Right hindlimb (tissue), 1 donor: Measurements from ENCODE around the gene KRTAP13-2.
A peak's percentile ranks its signal among the peaks of the same experiment; 100 is the strongest.

Source experiments
- DNase-seq: peaks from one replicate; pipeline ENCODE4 v3.0.0-alpha.2; 2018

KRTAP13-2 gene, protein sequence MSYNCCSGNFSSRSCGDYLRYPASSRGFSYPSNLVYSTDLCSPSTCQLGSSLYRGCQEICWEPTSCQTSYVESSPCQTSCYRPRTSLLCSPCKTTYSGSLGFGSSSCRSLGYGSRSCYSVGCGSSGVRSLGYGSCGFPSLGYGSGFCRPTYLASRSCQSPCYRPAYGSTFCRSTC

GRCh38 chr21:30372139-30372770, at the start of gene KRTAP13-2:
Gene KRTAP13-2 (minus strand): TSS chr21:30372271. CDS start chr21:30372213, 58 bp downstream.
- DNase-seq: no peak

- DNase-seq: no peak
Observed at GRCh38 chr21:30415993-30416392, 43.9 kb upstream of the KRTAP13-2 start.

- DNase-seq: peak; percentile 23
Observed at GRCh38 chr21:30408782-30409494, 36.9 kb upstream of the KRTAP13-2 start.

GRCh38 chr21:30395731-30396130, 23.7 kb upstream of the KRTAP13-2 start, which contains the start of gene KRTAP13-1:
Gene KRTAP13-1 (plus strand): TSS chr21:30396031. CDS start chr21:30396087, 56 bp downstream.
- no peak for DNase-seq

DNA sequence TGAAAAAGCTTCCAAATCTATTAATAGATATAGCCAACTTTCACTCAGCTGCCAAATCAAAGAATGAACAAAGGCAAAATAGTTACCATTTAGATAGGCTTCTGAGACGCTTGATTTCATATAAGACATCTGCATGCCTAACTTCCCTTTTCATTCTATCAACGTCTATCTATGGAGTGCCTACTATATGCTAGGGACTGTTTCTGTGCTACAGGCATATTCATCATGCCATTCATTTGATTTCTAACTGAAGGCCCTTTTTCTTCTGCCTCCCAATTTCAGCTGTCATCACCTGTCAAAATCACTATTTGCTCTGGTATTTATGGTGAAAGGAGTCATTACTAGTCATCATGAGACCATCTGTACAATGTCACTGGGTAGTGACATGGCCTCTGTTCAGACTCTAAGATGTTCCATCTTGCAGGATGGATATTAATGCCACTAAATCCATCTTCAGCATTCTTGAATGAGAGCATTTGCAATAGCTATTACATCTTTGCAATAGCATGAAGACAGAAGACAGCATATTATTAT, 19.5 kb upstream of the KRTAP13-2 start:
- no peak for DNase-seq

GRCh38 chr21:30382201-30382600, 10.1 kb upstream of the KRTAP13-2 start:
- DNase-seq: no peak

DNA sequence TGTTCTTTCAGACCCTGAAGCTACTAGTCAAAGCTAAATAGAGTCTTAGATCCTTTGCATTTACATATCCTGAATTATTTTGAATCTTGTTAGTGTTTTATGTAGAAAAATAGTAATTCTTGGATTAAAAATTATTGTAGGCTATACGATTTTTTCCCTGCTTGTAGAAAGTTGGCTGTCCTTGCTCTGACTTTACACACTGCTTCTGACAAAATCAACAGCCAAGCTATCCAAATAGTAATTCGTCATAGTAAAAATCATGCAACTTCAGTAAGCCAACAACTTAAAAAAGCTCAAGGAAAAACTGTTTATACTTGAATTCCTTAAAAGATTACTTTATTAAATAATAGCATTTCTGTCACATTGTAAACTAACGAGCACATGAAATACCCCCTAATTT, 16.2 kb downstream of the KRTAP13-2 start:
- no peak for DNase-seq

GRCh38 chr21:30354308-30355005, 17.6 kb downstream of the KRTAP13-2 start:
- DNase-seq: no peak

DNA sequence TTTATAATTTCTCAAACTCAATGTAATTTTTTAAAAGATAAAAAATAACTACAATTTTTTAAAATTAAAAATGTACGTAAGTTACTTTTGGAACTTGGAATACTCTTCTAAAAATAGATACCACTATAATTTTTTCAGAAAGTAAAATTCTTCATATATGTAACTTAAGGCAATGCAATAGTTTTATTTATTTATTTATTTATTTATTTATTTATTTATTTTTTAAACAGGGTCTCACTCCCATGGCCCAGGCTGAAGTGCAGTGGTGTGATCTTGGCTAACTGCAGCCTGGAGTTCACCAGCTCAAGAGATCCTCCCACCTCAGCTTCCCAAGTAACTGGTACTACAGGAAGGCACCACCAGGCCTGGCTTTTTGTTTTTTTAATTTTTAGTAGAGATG, 20.5 kb downstream of the KRTAP13-2 start:
- DNase-seq: no peak

DNA sequence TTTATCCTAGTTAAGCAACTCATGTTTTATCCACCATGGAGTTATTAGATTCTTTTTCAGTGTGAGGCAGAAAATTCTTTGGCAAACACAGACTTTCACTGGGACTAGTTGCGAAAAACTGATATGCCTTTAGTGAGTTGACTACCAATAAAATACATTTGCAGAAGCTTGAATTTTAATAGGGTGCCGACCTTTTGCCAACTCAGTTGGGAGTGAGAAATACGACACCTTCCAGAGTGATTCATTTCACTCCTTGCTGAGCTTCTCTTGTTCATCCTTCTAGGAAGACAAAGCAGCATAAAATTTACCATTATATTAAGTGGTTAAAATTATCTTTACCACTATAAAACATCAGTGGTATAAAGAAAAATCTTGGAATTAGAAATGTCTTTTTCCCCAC, 22.5 kb downstream of the KRTAP13-2 start:
- DNase-seq: no peak

- DNase-seq: no peak
Observed at GRCh38 chr21:30348506-30348905, 23.6 kb downstream of the KRTAP13-2 start, which contains the start of gene KRTAP23-1. Gene KRTAP23-1 (minus strand): TSS chr21:30348606. CDS start chr21:30348606, 0 bp downstream.

DNA sequence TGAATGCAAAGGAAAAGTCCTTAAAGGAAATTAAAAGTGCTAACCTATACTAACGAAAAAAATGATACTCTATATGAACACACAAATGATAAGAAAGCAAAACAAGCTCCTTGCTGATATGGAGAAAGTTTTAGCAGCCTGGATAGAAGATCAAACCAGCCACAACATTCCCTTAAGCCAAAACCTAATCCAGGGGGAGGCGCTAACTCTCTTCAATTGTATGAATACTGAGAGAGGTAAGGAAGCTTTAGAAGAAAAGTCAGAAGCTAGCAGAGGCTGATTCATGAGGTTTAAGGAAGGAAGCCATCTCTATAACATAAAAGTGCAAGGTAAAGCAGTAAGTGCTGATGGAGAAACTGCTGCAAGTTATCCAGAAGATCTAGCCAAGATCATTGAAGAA, 27.1 kb downstream of the KRTAP13-2 start:
- DNase-seq: no peak

DNA sequence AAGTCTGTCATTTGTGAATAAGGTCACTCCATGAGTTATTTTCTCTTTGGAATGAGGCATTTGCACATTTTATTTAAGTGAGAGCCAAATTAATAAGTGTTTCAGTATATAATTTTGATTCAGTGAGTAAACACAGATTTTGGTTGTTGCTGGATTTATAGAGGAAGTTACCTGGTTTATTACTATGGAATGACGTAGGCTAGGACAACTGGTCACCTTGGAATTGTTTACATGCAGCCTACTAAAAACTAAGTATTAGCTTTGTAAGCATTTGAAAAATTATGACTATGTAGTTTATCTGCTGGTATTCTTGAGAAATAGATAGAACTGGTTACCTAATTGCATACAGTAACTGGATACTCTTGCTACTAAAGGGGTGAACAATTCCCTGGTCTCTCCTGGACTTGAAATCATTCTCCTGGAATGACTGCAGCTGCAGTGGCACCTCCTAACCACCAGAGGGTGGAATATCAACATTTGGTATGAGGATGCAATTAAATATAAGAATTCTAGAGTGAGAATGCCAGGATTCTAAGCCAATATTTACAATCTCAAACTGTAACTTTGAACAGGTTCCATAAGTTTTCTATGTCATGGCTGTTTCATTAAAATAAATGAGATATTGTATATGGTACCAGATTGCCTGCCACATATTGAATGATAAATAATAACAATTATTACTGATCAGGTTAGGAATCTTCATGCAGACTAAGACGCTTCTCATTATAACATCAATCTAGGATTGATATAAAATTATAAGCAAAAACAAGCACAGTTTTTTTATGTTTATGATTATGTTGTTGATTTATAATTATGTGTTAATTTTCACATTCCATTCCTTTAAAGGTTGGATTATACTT, 31.1 kb downstream of the KRTAP13-2 start:
- DNase-seq: no peak

GRCh38 chr21:30338717-30339116, 33.4 kb downstream of the KRTAP13-2 start:
- no peak for DNase-seq

DNA sequence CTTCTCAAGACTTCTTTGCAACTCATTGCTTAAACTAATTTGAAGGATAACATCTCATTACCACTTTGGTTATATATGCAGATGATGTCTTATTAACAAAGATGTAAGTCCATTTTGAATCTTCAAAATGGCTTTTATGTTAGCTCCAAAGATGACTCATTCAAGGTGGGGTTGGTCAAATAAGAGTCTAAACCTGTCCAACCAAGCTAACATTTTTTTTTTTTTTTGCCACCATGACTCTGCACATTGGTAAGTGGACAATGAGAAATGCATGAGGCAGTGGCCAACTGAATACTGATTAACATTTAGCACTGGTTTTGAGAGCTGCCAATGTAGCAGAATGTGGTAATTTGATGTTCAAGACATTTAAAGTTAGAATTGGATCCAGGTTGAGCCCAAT, 34.3 kb downstream of the KRTAP13-2 start:
- DNase-seq: no peak

DNA sequence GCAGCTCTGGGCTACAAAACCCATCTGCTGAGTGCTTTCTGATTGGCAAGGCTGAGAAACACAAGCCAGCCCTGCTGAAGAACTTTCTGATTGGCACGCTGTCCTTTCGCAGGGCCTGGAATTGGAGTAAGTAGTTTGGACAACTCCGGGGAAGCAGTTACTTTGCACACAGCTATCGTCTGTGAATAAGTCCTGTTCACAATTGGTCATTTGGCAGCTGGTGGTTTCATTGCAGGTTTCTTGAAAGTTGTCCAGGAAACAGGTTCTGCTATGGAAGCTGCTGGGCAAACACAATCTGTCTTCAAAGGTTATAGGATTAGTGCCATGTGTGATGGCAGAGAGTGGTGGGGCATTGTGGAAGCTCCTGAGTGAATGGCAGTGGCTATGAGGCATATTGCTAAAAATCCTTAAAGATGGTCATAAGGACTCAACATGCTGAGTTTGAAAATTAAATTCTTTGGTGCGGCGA, 34.8 kb downstream of the KRTAP13-2 start, which contains the start of gene KRTAP27-1:
KRTAP27-1 (minus strand) TSS at position 419 of the 469 bp plus-strand sequence; CDS start at position 393, 26 bp downstream.
- no peak for DNase-seq

- no peak for DNase-seq
Observed at GRCh38 chr21:30336596-30336995, 35.5 kb downstream of the KRTAP13-2 start.

- DNase-seq: no peak
Observed at GRCh38 chr21:30333736-30334135, 38.3 kb downstream of the KRTAP13-2 start.

DNA sequence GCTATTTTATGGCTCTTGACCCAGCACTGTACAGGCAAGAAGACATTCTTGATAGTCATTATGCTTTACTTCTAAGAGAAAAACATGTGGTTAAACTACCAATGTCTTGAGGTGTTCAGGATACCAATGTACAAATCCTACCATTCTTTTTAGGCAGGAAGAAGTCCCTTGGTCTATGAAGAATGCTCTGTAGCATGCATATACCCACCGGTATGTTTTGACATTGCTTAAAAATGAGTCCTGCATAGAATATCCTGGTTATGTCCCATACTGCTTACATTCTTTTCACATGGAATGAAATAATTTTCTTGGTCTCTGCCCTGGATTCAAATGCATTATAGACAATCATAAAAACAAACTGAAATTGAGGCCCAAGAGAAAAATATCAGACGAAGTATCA, 39.4 kb downstream of the KRTAP13-2 start:
- DNase-seq: no peak

- no peak for DNase-seq
Observed at GRCh38 chr21:30329203-30329875, 42.7 kb downstream of the KRTAP13-2 start.

DNA sequence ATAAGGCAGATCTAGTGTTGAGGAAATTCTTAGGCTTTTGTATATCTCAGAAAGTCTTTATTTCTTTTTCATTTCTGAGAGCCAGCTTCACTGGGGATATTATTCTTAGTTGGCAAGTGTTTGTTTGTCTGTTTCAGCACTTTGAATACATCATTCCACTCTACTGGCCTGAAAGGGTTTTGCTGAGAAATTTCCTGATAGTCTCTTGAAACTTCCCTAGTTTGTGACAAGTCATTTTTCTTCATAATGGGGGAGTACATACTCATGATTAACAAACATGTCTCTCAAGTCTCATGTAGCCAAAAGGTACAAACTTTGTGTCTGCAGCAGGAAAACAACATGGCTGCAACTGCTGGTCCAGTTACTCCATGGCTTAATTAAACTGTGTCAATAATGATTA, 45.7 kb downstream of the KRTAP13-2 start:
- no peak for DNase-seq
